A673 (cell line): Measurements from ENCODE around the gene MMD. TPM values are rescaled to one million over a fixed set of nuclear protein-coding genes. Genes with fewer than 3 reads are reported as not detected.

Experiments
- BruUV-seq: library from RNA; stranded (reverse); fragments of 400-500 nt; replicated peaks from 2 replicates; lab custom pipeline; 2021; lab: Mats Ljungman, UMichigan
- CTCF ChIA-PET: fragments of 300-600 bp; sonication (Branson Sonifier 250); formaldehyde crosslinking; loops from one replicate; lab custom pipeline; 2022; ENCODE audit warnings: antibody characterized with exemption; lab: Charles Lee
- POLR2A ChIA-PET: fragments of 300-600 bp; sonication (Branson Sonifier 250); formaldehyde crosslinking; loops from one replicate; lab custom pipeline; 2022; ENCODE audit warnings: antibody characterized with exemption; ENCODE audit not compliant: low non-redundant PET; lab: Charles Lee
- DNase-seq: peaks from one replicate; pipeline ENCODE4 v3.0.0-alpha.2; 2015; ENCODE audit warnings: low spot score
- H3K27ac ChIP-seq: fragments of 200-600 bp; sonication (generic); 2 replicates; pipeline ENCODE4 v1.5.1; 2016; ENCODE audit warnings: mixed run types, low read depth, mild to moderate bottlenecking, mixed read lengths, antibody characterized with exemption, low read length; ENCODE audit not compliant: poor library complexity, severe bottlenecking
- H3K27me3 ChIP-seq: fragments of 200-600 bp; sonication (generic); replicated peaks from 2 replicates; pipeline ENCODE4 v1.6.1; 2017; ENCODE audit warnings: mixed run types, low read depth, mild to moderate bottlenecking, mixed read lengths, antibody characterized with exemption, low read length; ENCODE audit not compliant: insufficient read depth, poor library complexity
- H3K36me3 ChIP-seq: fragments of 200-600 bp; sonication (generic); 2 replicates; pipeline ENCODE4 v1.6.1; 2016; ENCODE audit warnings: mixed run types, mild to moderate bottlenecking, mixed read lengths, antibody characterized with exemption, low read length; ENCODE audit not compliant: insufficient read depth, poor library complexity, severe bottlenecking
- H3K4me1 ChIP-seq: fragments of 200-600 bp; sonication (generic); 2 replicates; pipeline ENCODE4 v1.6.1; 2017; ENCODE audit warnings: mixed run types, mild to moderate bottlenecking, mixed read lengths, antibody characterized with exemption, low read length; ENCODE audit not compliant: insufficient read depth, poor library complexity, severe bottlenecking
- H3K4me3 ChIP-seq: fragments of 200-600 bp; sonication (generic); 2 replicates; pipeline ENCODE4 v1.5.1; 2016; ENCODE audit warnings: low read depth, mixed run types, mild to moderate bottlenecking, mixed read lengths, low read length; ENCODE audit not compliant: poor library complexity, severe bottlenecking
- H3K9me3 ChIP-seq: fragments of 200-600 bp; sonication (generic); 2 replicates; pipeline ENCODE4 v1.6.1; 2016; ENCODE audit warnings: mixed run types, low read depth, mild to moderate bottlenecking, mixed read lengths, antibody characterized with exemption, low read length; ENCODE audit not compliant: poor library complexity, severe bottlenecking
- EZH2 ChIP-seq: fragments of 200-600 bp; sonication (generic); IDR thresholded peaks from 2 replicates; pipeline ENCODE4 v1.6.1; 2017; ENCODE audit warnings: borderline replicate concordance, low read depth, mild to moderate bottlenecking, mixed read lengths, antibody characterized with exemption, low read length; ENCODE audit not compliant: poor library complexity, severe bottlenecking
- intact Hi-C: fragments of 100-400 bp; cut with micrococcal nuclease; formaldehyde crosslinking; loops from one replicate; pipeline ENCODE4 v1.10.0; 2022; ENCODE audit not compliant: unreplicated experiment
- total RNA-seq: library from RNA; stranded (reverse); gene quantifications from 2 replicates; pipeline ENCODE4 v1.2.3, GENCODE V29; 2021
- TF ChIP-seq, protein P1 (sequence below): fragments of 300-800, 200-600 bp; sonication (generic); conservative IDR thresholded peaks from 2 replicates; pipeline ENCODE4 v1.5.1; 2017; ENCODE audit warnings: low read depth, mild to moderate bottlenecking, antibody characterized with exemption, low read length, moderate library complexity, mixed read lengths

MMD gene
- total RNA-seq, 1 experiment from 2014 or later = 24.9 TPM

DNA sequence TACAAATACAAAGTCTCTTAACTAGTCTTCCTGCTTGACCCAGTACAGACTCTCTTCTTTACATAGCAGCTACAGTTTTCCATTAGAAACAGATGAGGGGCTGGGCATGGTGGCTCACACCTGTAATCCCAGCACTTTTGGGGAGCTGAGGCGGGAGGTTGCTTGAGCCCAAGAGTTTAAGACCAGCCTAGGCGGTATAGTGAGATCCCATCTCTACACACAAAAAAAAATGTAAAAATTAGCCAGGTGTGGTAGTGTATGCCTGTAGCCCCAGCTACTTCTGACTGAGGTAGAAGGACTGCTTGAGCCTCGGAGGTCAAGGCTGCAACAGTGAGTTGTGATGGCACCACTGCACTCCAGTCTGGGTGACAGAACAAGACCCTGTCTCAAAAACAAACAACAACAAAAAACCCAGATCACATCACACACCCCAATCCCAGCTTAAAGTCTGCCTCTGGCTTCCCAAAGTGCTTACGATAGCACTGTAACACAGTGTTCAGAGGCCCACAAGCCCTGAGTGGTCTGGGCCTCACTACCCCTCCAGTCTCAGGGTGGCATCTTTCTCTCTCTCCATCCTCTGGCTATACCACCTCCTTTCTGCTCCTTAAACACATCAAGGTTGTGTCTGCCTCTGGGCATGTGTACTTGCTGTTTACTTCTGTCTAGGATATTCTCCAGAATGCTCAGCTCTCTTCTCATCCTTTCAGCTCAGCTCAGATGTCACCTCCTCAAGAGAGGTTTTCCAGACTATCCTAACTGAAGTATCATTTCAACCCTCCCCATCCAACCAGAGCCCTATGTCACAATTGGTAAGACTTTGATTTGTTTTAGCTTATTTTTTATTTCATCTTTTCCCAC, 4.0 kb downstream of the MMD start:
- DNase-seq = no peak
- Histone ChIP-seq H3K36me3 (peaks cover 8% of the 10 kb centered on the region), H3K9me3 (no peaks in the 10 kb centered on the region), H3K4me3 (no peak overlapping the region), H3K27ac (no peak overlapping the region), H3K4me1 (peaks cover 13% of the 10 kb centered on the region), H3K27me3 (no peaks in the 10 kb centered on the region)
- no TSS peak for BruUV-seq
- POLR2A ChIA-PET = no interaction called here
- intact Hi-C loops = no loop called here
- no peak for TF ChIP-seq EZH2
- TF ChIP-seq, protein P1, sequence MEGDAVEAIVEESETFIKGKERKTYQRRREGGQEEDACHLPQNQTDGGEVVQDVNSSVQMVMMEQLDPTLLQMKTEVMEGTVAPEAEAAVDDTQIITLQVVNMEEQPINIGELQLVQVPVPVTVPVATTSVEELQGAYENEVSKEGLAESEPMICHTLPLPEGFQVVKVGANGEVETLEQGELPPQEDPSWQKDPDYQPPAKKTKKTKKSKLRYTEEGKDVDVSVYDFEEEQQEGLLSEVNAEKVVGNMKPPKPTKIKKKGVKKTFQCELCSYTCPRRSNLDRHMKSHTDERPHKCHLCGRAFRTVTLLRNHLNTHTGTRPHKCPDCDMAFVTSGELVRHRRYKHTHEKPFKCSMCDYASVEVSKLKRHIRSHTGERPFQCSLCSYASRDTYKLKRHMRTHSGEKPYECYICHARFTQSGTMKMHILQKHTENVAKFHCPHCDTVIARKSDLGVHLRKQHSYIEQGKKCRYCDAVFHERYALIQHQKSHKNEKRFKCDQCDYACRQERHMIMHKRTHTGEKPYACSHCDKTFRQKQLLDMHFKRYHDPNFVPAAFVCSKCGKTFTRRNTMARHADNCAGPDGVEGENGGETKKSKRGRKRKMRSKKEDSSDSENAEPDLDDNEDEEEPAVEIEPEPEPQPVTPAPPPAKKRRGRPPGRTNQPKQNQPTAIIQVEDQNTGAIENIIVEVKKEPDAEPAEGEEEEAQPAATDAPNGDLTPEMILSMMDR = no peak
- CTCF ChIA-PET = no interaction called here

- H3K4me1 ChIP-seq = peaks cover 8% of the 10 kb centered on the region
- peaks cover 14% of the 10 kb centered on the region for H3K36me3 ChIP-seq
- no peaks in the 10 kb centered on the region for H3K9me3 ChIP-seq
- H3K27me3 ChIP-seq = no peaks in the 10 kb centered on the region
- no peak for DNase-seq
- intact Hi-C loops = no loop called here
- no TSS peak for BruUV-seq
- H3K4me3 ChIP-seq = no peak overlapping the region
- TF ChIP-seq EZH2 = no peak
- TF ChIP-seq, protein P1 = no peak
- H3K27ac ChIP-seq = no peak overlapping the region
- ChIA-PET CTCF (no interaction called here), POLR2A (no interaction called here)
Observed at GRCh38 chr17:55416470-55417052, 5.1 kb downstream of the MMD start.

DNA sequence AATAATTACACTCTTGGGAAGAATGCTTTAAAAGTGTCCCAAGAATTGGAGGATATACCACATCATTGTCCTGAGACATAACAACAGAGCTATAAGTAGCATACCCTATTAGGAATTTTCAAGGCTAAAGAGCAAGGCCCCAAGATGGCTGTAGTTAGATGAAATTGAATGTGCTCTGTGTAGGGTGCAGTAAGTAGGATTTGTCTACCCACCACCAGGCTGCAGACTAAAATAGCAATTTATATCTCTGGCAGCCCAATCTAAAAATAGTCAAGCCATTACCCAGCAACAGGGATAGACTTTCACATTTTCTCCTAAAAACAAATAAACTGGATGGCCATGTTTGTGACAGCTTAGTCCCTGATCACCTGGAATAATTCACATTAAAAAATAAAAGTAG, 5.6 kb downstream of the MMD start:
- ChIA-PET POLR2A (no interaction called here), CTCF (no interaction called here)
- Histone ChIP-seq H3K4me1 (peaks cover 8% of the 10 kb centered on the region), H3K9me3 (no peaks in the 10 kb centered on the region), H3K4me3 (no peak overlapping the region), H3K36me3 (peaks cover 17% of the 10 kb centered on the region), H3K27me3 (no peaks in the 10 kb centered on the region), H3K27ac (no peak overlapping the region)
- TF ChIP-seq, protein P1 = no peak
- TF ChIP-seq EZH2 = no peak
- no TSS peak for BruUV-seq
- no peak for DNase-seq
- intact Hi-C loops = no loop called here
